SU-DHL-6 (cell line): ENCODE data around the gene ERRFI1.

Source experiments
- H2AFZ ChIP-seq: fragments of 200-600 bp; sonication (generic); 2 replicates; pipeline ENCODE4 v1.6.1; 2014; ENCODE audit warnings: low read depth, mild to moderate bottlenecking, moderate library complexity, mixed read lengths, antibody characterized with exemption, low read length; ENCODE audit not compliant: severe bottlenecking
- H3F3A ChIP-seq: fragments of 200-600 bp; shearing (Covaris generic); 2 replicates; pipeline ENCODE4 v1.6.0; 2016; ENCODE audit warnings: antibody characterized with exemption, mild to moderate bottlenecking; ENCODE audit not compliant: insufficient read depth
- H3K27ac ChIP-seq: fragments of 200-600 bp; sonication (generic); 2 replicates; pipeline ENCODE4 v1.5.1; 2016; ENCODE audit warnings: low read depth, mild to moderate bottlenecking, low read length, moderate library complexity, mixed read lengths
- H3K27me3 ChIP-seq: fragments of 200-600 bp; sonication (generic), shearing (Covaris generic); 2 replicates; pipeline ENCODE4 v1.6.0; 2014; ENCODE audit warnings: mild to moderate bottlenecking, low read length
- H3K36me3 ChIP-seq: fragments of 200-600 bp; sonication (generic); 2 replicates; pipeline ENCODE4 v1.6.1; 2014; ENCODE audit warnings: mild to moderate bottlenecking, low read length, mixed read lengths
- H3K4me2 ChIP-seq: fragments of 300-600, 200-600 bp; shearing (Covaris generic), sonication (generic); 2 replicates; pipeline ENCODE4 v1.6.0; 2014; ENCODE audit warnings: low read length, low read depth, mild to moderate bottlenecking; ENCODE audit not compliant: poor library complexity, severe bottlenecking
- H3K4me3 ChIP-seq: fragments of 200-600 bp; sonication (generic); 2 replicates; pipeline ENCODE4 v1.5.1; 2014; ENCODE audit warnings: antibody characterized with exemption, low read length, mild to moderate bottlenecking, mixed read lengths; ENCODE audit not compliant: insufficient read depth, poor library complexity, severe bottlenecking
- H3K79me2 ChIP-seq: fragments of 200-600 bp; sonication (generic); 2 replicates; pipeline ENCODE4 v1.6.1; 2014; ENCODE audit warnings: mild to moderate bottlenecking, low read length, moderate library complexity; ENCODE audit not compliant: insufficient read depth
- H3K9ac ChIP-seq: fragments of 200-600 bp; sonication (generic); 2 replicates; pipeline ENCODE4 v1.7.0; 2014; ENCODE audit warnings: mild to moderate bottlenecking, low read length
- H3K9me2 ChIP-seq: fragments of 200-600 bp; sonication (generic); replicated peaks from 2 replicates; pipeline ENCODE4 v1.6.1; 2014; ENCODE audit warnings: low read length; ENCODE audit not compliant: insufficient read depth
- H3K9me3 ChIP-seq: fragments of 200-600 bp; sonication (generic); 2 replicates; pipeline ENCODE4 v1.6.1; 2014; ENCODE audit warnings: low read length, mixed read lengths; ENCODE audit not compliant: insufficient read depth
- H4K20me1 ChIP-seq: fragments of 200-600 bp; sonication (generic); 2 replicates; pipeline ENCODE4 v1.6.1; 2014; ENCODE audit warnings: low read depth, mild to moderate bottlenecking, antibody characterized with exemption, low read length, moderate library complexity, mixed read lengths
- EZH2phosphoT487 ChIP-seq: fragments of 200-600 bp; sonication (generic), shearing (Covaris generic); conservative IDR thresholded peaks from 2 replicates; pipeline ENCODE4 v1.6.1; 2018; ENCODE audit warnings: mild to moderate bottlenecking, antibody characterized with exemption, low read length, moderate library complexity, mixed read lengths
- TF ChIP-seq, protein P1 (sequence below): fragments of 200-600 bp; sonication (generic); IDR thresholded peaks from one replicate; pipeline ENCODE4 v1.5.1; 2017; ENCODE audit warnings: antibody characterized with exemption, mild to moderate bottlenecking, low read length, moderate library complexity; ENCODE audit not compliant: insufficient read depth, poor library complexity, severe bottlenecking

ERRFI1 gene

GRCh38 chr1:8010080-8010664 is 15.9 kb downstream of the ERRFI1 start:
- Histone ChIP-seq H3K9me2 (no peaks in the 10 kb centered on the region), H3K27ac (no peak overlapping the region), H3K9me3 (no peaks in the 10 kb centered on the region), H3K79me2 (no peaks in the 10 kb centered on the region), H3K4me2 (no peak overlapping the region), H2AFZ (no peak overlapping the region), H3K9ac (no peak overlapping the region), H3K27me3 (no peaks in the 10 kb centered on the region), H3F3A (no peaks in the 10 kb centered on the region), H3K36me3 (no peaks in the 10 kb centered on the region), H4K20me1 (no peaks in the 10 kb centered on the region), H3K4me3 (no peak overlapping the region)
- no peak for TF ChIP-seq EZH2phosphoT487
- TF ChIP-seq, protein P1, sequence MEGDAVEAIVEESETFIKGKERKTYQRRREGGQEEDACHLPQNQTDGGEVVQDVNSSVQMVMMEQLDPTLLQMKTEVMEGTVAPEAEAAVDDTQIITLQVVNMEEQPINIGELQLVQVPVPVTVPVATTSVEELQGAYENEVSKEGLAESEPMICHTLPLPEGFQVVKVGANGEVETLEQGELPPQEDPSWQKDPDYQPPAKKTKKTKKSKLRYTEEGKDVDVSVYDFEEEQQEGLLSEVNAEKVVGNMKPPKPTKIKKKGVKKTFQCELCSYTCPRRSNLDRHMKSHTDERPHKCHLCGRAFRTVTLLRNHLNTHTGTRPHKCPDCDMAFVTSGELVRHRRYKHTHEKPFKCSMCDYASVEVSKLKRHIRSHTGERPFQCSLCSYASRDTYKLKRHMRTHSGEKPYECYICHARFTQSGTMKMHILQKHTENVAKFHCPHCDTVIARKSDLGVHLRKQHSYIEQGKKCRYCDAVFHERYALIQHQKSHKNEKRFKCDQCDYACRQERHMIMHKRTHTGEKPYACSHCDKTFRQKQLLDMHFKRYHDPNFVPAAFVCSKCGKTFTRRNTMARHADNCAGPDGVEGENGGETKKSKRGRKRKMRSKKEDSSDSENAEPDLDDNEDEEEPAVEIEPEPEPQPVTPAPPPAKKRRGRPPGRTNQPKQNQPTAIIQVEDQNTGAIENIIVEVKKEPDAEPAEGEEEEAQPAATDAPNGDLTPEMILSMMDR: no peak

- Histone ChIP-seq H3K4me2 (no peak overlapping the region), H3K79me2 (no peaks in the 10 kb centered on the region), H3K9me2 (no peaks in the 10 kb centered on the region), H3K36me3 (no peaks in the 10 kb centered on the region), H4K20me1 (no peaks in the 10 kb centered on the region), H3K9me3 (no peaks in the 10 kb centered on the region), H3K9ac (no peak overlapping the region), H3K27ac (no peak overlapping the region), H3K4me3 (no peak overlapping the region), H2AFZ (no peak overlapping the region), H3K27me3 (no peaks in the 10 kb centered on the region), H3F3A (no peaks in the 10 kb centered on the region)
- TF ChIP-seq, protein P1: no peak
- no peak for TF ChIP-seq EZH2phosphoT487
Observed at GRCh38 chr1:8009043-8010002, 16.8 kb downstream of the ERRFI1 start.

- no peak overlapping the region for H3K27ac ChIP-seq
- H3K9ac ChIP-seq: no peak overlapping the region
- H2AFZ ChIP-seq: no peak overlapping the region
- H4K20me1 ChIP-seq: no peaks in the 10 kb centered on the region
- H3K27me3 ChIP-seq: no peaks in the 10 kb centered on the region
- H3K9me2 ChIP-seq: no peaks in the 10 kb centered on the region
- H3K4me3 ChIP-seq: no peak overlapping the region
- H3F3A ChIP-seq: no peaks in the 10 kb centered on the region
- H3K9me3 ChIP-seq: no peaks in the 10 kb centered on the region
- no peak overlapping the region for H3K4me2 ChIP-seq
- no peaks in the 10 kb centered on the region for H3K36me3 ChIP-seq
- no peak for TF ChIP-seq EZH2phosphoT487
- TF ChIP-seq, protein P1: no peak
- H3K79me2 ChIP-seq: no peaks in the 10 kb centered on the region
Observed at GRCh38 chr1:8006037-8006963, 19.8 kb downstream of the ERRFI1 start.
